Tongue (tissue), 3 donors: Measurements from ENCODE around the gene MYO5B. TPM values are rescaled to one million over a fixed set of nuclear protein-coding genes. Genes with fewer than 3 reads are reported as not detected.
"Not testable (repeated sequence)": the region's sequence is repeated elsewhere in the genome, so short reads cannot be mapped to it uniquely, and the experiment has no call there.

Source experiments
- DNase-seq: peaks from one replicate; pipeline ENCODE4 v3.0.0-alpha.2; 2015
- small RNA-seq: library from RNA; depleted of rRNA; stranded (forward); fragments of <200 nt; gene quantifications from one replicate; pipeline ENCODE3, GENCODE V24; 2014; ENCODE audit warnings: low replicate concordance
- total RNA-seq: library from RNA; depleted of rRNA; stranded (reverse); fragments of >200 nt; gene quantifications from one replicate; pipeline ENCODE4 v1.2.3, GENCODE V29; 2014

MYO5B gene
- total RNA-seq, 1 donor from 2014 or later = 12.8 TPM

DNA sequence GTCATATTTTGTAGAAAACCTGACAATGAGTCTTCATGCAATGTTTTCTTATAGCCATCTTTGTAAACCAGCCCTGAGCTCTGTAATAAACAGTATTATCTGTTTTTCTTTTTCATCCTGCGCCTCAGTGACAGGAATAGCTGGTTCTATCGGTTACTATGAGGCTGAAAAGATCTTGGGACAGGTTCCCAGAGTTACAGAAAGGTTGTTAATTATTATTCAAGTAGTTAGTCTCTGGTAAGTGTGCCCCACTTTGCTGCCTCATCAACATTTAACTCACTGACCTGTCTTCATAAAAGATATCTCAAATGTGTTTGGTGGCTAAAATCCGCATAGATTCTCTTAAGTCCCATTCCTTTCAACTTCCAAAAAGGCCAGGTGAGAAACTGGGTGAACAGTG lies 400.2 kb downstream of the MYO5B start:
- no peak for DNase-seq

DNA sequence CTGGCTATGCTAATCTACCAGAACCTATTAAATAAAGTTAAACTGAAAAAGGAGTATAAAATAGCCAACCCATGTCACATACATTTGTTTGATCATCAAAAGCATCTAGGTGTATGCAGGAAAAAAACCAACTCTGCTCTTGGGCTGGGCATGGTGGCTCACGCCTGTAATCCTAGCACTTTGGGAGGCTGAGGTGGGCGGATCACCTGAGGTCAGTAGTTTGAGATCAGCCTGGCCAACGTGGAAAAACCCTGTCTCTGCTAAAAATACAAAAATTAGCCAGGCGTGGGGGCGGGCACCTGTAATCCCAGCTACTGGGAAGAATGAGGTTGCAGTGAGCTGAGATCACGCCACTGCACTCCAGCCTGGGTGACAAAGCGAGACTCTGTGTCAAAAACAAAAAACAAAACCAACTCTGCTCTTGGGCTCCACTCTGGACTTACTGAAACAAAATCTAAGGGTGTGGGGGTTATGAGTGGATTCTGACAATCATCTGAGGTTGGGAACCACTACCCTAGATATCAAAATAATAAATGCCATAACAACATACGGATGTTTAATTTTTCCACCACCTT lies 405.3 kb downstream of the MYO5B start:
- not testable (repeated sequence) for DNase-seq

DNA sequence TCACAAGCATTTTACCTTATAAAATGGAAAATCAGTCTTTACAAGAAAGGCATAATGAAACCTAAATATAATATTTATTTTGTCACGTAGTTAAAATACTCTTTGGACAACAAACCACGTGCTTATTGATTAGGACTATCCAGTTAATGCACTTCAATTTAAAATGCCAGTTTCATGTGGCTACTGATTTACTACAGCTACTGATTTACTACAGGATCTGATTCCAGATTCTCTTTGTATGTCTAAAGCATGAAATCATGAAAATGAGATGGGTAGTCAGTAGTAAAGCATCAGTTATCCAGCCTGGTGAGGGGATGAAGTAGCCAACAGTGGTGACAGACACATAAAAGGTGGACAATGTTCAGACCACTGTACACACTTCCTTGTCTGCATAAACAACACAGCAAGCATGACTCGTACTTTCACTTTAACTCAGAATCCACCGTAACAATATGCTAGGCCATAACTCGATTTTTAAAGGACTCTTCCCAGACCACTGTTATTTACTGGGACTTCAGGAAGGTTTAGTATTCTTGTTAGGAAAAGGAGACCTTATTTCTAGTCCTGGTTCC lies 406.5 kb downstream of the MYO5B start:
- DNase-seq = no peak

DNA sequence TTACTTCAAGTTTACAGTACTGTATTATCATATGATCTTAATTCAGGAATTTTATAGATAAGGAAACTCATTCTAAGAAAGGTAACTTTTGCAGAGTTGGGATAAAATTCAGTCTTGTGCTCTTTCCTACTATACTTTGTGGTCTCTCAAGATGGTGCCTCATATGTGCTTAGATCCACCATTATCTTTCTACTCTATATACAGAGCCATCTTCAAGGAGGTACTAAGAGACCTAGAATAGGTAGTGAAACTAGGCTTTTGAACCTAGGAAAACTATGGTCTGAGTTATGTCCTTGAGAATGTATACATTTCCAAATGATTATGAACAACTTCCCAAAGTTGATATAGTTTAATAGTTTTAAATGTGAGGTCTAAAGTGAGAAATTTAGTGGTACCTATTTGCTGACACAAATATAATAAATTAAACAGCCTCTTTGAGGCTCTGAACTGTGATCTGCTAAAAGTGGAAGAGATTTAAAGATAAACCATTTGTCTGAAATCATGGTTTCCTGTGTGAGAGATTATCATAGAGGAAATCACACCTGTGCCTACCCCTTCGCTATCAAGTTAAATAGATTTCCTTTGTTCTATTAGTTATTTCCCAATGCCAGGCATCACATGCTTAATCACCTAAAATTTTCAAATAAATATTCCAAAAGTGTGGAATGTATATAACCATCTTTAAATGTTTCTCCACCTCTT lies 408.8 kb downstream of the MYO5B start:
- DNase-seq = no peak

DNA sequence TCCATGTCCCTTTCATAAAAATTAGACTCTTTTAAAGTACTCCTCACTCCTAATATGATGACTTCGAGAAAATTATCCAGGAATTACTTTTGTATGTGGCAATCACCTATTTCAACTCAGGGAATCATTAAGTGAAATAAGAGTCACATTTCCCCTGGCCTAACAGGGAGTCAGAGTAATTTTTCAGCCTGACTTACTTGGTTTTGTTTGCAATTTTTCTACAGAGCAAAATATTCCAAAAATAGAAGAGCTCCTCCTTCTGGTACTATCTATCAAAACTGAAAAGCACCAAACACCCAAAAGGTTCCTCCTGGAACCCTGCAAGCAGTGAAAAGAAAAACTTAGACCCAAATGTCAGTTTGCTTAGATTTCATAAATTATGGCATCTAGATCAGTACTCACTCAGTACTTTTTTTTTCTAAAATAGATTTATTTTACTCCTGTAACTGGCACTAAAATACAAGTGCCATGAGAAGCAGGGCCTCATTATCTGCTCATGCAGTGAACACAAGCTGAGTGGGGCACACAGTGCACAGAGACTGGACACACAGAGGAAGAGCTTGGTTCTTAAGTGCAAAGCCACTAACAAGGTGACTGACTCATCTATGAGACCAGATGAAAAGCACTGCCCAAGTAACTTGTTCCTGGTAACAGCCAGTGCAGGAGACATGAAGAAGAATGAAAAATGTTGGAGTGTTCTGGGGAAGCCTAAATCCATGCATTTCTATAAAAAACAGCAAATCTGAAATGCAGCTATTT lies 410.3 kb downstream of the MYO5B start:
- peak; percentile 26 for DNase-seq

DNA sequence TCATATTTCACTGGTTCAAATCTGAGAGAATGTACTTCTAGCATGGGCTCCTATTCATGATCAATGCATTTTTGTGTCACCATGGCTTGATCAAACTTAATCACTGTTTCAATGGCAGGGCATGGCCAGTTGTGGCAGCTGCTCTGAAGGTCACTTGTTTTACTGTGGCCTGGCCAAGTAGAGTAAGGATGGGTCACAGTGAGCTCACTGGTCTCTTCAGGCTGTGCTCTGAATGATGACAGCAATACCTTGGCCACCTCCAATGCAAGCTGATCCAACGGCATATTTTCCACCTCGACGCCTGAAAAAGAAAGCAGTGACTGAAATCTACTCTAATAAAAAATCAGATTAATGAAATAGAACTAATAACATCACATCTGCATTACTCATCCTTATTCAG lies 411.3 kb downstream of the MYO5B start:
- DNase-seq = not testable (repeated sequence)

DNA sequence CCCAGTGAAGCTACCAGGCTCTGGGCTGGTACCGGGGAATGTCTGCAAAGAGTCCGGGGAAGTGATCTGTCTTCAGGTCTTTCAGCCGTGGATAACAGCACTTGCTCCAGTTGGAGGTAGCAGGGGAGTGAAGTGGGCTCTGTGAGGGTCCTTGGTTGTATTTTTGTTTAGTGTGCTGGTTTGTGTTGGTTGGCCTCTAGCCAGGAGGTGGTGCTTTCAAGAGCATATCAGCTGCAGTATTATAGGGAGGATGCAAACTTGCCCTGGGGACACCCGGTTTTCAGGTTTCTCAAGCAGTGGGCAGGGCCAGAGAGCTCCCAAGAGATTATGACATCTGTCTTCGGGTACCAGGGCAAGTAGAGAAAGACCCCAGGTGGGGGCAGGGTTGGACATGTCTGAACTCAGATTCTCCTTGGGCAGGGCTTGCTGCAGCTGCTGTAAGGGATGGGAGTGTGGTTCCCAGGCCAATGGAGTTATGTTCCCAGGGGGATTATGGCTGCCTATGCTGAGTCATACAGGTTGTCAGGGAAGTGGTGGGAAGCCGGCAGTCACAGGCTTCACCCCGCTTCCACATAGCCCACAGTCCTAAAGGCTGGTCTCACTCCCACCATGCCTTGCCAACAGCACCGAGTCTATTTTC lies 416.0 kb downstream of the MYO5B start:
- peak; percentile 9 for DNase-seq

Small RNA genes lying within 50 kb of the gene (small RNA-seq; reads per million reads assigned to genes)
- not detected for gene RF00019
- gene RF00283 = not detected
- not detected for gene RN7SL310P
- gene RNA5SP457 = not detected
- not detected for gene SCARNA17

Other genes starting within 250 kb of the MYO5B start
- 0.31 TPM for gene CFAP53, start 71.3 kb upstream of the MYO5B start, total RNA-seq
- gene MBD1, start 86.4 kb upstream of the MYO5B start, total RNA-seq = 68.7 TPM
- 38.0 TPM for gene CXXC1, start 92.5 kb upstream of the MYO5B start, total RNA-seq
- 2.6 TPM for gene SKA1, start 179.9 kb upstream of the MYO5B start, total RNA-seq